Ascending aorta (tissue), 2 donors: ENCODE data around the gene KIZ. TPM values are rescaled to one million over a fixed set of nuclear protein-coding genes. Genes with fewer than 3 reads are reported as not detected.

ENCODE experiments used
- DNase-seq, 2 donors: peaks; one replicate each; pipeline ENCODE4 v3.0.0-alpha.2; 2019; ENCODE audit warnings: low spot score in 2 of 2
- H3K27ac ChIP-seq, 2 donors: fragments of 200-600 bp; sonication (generic); one replicate each; pipeline ENCODE4 v1.5.1; 2016 to 2017; ENCODE audit warnings: mild to moderate bottlenecking in 1 of 2
- H3K27me3 ChIP-seq: fragments of 200-600 bp; sonication (generic); one replicate; pipeline ENCODE4 v1.5.1; 2017
- H3K36me3 ChIP-seq, 2 donors: fragments of 200-600 bp; sonication (generic); one replicate each; pipeline ENCODE4 v1.5.1; 2016
- H3K4me1 ChIP-seq, 2 donors: fragments of 200-600 bp; sonication (generic); one replicate each; pipeline ENCODE4 v1.5.1; 2016 to 2017; ENCODE audit warnings: mild to moderate bottlenecking in 1 of 2
- H3K4me3 ChIP-seq, 2 donors: fragments of 200-600 bp; sonication (generic); one replicate each; pipeline ENCODE4 v1.5.1; 2016 to 2017; ENCODE audit warnings: mild to moderate bottlenecking in 1 of 2
- H3K9me3 ChIP-seq, 2 donors: fragments of 200-600 bp; sonication (generic); one replicate each; pipeline ENCODE4 v1.5.1; 2016
- intact Hi-C: fragments of 100-400 bp; cut with DNase I; formaldehyde crosslinking; loops from one replicate; pipeline ENCODE4 v1.15.1; 2023
- total RNA-seq: library from RNA; depleted of rRNA; stranded (reverse); fragments of >200 nt; gene quantifications from one replicate; pipeline ENCODE4 v1.1.0, GENCODE V29; 2016
- TF ChIP-seq, protein P1 (sequence below), 3 experiments: fragments of 200-600 bp in 2 of 3; fragments of 450-650 bp in 1 of 3; sonication (generic) in 2 of 3; IDR thresholded peaks; one replicate each; pipeline ENCODE4 v1.5.1; 2016 to 2019; ENCODE audit warnings: antibody characterized with exemption in 3 of 3, mild to moderate bottlenecking in 1 of 3, moderate library complexity in 1 of 3

The KIZ gene, protein sequence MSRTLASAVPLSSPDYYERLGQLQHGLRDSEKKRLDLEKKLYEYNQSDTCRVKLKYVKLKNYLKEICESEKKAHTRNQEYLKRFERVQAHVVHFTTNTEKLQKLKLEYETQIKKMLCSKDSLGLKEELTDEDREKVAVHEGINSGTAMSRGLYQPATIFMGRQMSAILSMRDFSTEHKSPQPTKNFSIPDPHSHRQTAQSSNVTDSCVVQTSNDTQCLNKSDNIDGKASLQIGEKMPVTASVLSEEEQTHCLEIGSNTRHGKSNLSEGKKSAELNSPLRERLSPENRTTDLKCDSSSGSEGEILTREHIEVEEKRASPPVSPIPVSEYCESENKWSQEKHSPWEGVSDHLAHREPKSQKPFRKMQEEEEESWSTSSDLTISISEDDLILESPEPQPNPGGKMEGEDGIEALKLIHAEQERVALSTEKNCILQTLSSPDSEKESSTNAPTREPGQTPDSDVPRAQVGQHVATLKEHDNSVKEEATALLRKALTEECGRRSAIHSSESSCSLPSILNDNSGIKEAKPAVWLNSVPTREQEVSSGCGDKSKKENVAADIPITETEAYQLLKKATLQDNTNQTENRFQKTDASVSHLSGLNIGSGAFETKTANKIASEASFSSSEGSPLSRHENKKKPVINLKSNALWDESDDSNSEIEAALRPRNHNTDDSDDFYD
- 7.8 TPM for total RNA-seq

DNA sequence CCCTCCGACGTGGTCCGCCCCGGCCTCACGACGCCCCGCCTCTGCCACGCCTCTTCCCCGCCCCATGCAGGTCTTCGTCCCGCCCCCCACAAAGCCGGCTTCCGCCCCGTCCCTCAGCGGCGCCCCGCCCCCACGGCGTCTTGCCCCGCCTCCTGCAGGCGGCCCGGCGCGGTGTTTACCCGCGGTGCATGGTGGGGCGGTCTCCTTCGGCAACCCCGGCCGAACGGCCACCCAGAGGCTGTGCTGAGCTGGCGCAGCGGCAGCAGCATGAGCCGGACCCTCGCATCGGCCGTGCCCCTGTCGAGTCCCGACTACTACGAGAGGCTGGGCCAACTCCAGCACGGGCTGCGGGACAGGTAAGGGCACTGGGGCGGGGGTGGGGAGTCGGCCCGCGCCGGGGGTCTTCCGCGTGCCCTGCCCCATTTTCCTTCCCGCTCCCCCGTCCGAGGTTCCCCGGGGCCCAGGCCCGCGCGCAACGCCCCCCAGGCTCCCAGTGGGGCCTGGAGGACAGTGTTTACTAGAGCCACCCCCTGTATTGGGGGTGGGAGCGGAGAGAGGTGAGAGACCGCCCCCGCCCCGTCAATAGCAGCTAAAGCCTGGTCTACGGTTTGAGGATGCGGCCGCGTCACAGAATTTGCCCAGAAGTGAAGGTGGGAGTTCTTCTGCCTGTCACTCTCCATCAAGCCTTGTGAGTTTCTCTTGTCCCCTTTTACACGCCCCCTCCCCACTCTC is at the start of gene KIZ:
Gene KIZ (plus strand): TSS at position 234 of the 732 bp plus-strand sequence. CDS start 34 bp downstream, at position 268.
- H3K36me3 ChIP-seq, result no peaks in the 10 kb centered on the region
- peak within 1 kb of the TSS; percentile 74 to 96 for H3K4me3 ChIP-seq
- peaks cover 2 to 4% of the 10 kb centered on the region in 2 donors for H3K4me1 ChIP-seq
- H3K27ac ChIP-seq, result peak within 1 kb of the TSS; percentile 72 to 83
- intact Hi-C loops, result loop anchor here (2.0 to 10.0 kb wide), 4 partner anchors 57 to 1071 kb away; partner anchors contain the start of genes CFAP61, CRNKL1, RALGAPA2 and XRN2
- H3K27me3 ChIP-seq, result no peaks in the 10 kb centered on the region
- TF ChIP-seq, protein P1, sequence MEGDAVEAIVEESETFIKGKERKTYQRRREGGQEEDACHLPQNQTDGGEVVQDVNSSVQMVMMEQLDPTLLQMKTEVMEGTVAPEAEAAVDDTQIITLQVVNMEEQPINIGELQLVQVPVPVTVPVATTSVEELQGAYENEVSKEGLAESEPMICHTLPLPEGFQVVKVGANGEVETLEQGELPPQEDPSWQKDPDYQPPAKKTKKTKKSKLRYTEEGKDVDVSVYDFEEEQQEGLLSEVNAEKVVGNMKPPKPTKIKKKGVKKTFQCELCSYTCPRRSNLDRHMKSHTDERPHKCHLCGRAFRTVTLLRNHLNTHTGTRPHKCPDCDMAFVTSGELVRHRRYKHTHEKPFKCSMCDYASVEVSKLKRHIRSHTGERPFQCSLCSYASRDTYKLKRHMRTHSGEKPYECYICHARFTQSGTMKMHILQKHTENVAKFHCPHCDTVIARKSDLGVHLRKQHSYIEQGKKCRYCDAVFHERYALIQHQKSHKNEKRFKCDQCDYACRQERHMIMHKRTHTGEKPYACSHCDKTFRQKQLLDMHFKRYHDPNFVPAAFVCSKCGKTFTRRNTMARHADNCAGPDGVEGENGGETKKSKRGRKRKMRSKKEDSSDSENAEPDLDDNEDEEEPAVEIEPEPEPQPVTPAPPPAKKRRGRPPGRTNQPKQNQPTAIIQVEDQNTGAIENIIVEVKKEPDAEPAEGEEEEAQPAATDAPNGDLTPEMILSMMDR (IDR thresholded peaks at IDR 0.05), result peak; percentile 39 to 67 (median 41)
- peak; percentile 81 to 97 for DNase-seq
- H3K9me3 ChIP-seq, result no peaks in the 10 kb centered on the region

DNA sequence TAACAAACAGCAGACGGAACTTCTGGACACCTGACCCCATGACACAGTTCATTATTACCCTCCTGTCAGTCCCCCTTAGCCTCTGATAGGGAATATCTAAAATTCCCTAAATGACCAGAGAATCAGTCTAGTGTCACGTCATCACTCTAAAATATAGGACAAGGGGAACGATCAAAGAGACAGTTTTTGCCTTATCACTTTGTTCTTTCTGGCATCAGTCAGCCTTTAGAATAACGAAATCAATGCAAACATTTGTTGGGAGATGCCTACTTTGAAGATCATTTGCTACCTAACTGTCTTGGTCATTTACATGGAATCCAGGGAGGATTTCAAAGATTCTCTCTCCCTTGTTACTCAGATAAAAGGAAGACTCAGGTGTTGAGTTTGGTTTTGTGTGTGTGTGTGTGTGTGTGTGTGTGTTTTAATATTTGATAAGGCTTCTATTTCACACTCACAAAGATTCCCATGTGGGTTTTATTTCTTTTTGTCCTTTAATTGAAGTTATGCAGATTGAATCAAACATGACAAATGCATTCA is 48.0 kb upstream of the KIZ start:
- no peaks in the 10 kb centered on the region for H3K9me3 ChIP-seq
- intact Hi-C loops, result no loop called here
- DNase-seq, result no peak
- TF ChIP-seq, protein P1 (IDR thresholded peaks at IDR 0.05), result no peak
- H3K27me3 ChIP-seq, result no peaks in the 10 kb centered on the region
- no peaks in the 10 kb centered on the region for H3K4me1 ChIP-seq
- no peak overlapping the region for H3K4me3 ChIP-seq
- H3K36me3 ChIP-seq, result no peaks in the 10 kb centered on the region
- no peak overlapping the region for H3K27ac ChIP-seq

DNA sequence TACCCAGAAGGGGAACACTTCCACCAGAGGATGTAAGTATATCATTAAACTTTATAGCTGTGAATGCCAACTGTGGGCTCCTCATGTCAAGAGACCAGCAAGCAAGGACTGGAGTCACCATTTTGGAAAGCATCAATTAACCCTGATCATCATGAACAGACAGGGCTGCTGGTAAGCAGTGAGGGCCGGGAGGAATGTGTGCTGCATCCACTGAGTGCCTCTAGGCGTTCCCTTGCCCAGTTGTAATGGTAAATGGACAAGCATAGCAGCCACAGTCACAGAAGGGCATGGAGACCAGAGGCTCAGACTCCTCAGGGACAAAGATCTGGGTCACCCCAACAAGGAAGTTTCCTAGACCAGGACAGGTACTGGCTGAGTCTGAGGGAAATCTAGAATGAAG is 43.3 kb upstream of the KIZ start:
- no peaks in the 10 kb centered on the region for H3K36me3 ChIP-seq
- no peak overlapping the region for H3K27ac ChIP-seq
- intact Hi-C loops, result no loop called here
- no peak for DNase-seq
- TF ChIP-seq, protein P1 (IDR thresholded peaks at IDR 0.05), result no peak
- H3K9me3 ChIP-seq, result no peaks in the 10 kb centered on the region
- H3K27me3 ChIP-seq, result no peaks in the 10 kb centered on the region
- H3K4me1 ChIP-seq, result no peaks in the 10 kb centered on the region
- no peak overlapping the region for H3K4me3 ChIP-seq

DNA sequence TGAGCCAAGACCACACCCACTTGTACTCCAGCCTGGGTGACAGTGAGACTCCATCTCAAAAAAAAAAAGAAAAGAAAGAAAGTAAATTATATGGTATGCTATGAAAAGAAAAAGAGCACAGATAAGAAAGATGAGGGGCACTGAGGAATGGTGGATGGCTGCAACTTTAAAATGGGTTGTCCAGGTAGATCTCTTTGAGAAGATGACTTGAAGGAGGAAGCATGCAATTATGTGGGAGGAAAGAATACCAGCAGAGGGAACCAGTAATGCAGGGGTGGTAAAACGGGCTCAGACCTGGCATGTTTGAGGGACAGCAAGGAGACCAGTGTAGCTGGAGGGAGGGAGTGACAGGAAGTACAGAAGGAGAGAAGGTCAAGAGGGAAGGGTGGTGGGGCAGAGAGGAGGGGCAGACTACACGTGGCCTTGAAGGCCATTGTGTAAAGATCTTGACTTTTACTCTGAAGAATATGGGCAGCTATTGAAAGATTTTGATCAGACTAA is 42.0 kb upstream of the KIZ start:
- Histone ChIP-seq H3K27ac (no peak overlapping the region), H3K4me1 (no peaks in the 10 kb centered on the region), H3K27me3 (no peaks in the 10 kb centered on the region), H3K36me3 (no peaks in the 10 kb centered on the region), H3K9me3 (no peaks in the 10 kb centered on the region), H3K4me3 (no peak overlapping the region)
- TF ChIP-seq, protein P1 (IDR thresholded peaks at IDR 0.05), result no peak
- no peak for DNase-seq
- intact Hi-C loops, result no loop called here

DNA sequence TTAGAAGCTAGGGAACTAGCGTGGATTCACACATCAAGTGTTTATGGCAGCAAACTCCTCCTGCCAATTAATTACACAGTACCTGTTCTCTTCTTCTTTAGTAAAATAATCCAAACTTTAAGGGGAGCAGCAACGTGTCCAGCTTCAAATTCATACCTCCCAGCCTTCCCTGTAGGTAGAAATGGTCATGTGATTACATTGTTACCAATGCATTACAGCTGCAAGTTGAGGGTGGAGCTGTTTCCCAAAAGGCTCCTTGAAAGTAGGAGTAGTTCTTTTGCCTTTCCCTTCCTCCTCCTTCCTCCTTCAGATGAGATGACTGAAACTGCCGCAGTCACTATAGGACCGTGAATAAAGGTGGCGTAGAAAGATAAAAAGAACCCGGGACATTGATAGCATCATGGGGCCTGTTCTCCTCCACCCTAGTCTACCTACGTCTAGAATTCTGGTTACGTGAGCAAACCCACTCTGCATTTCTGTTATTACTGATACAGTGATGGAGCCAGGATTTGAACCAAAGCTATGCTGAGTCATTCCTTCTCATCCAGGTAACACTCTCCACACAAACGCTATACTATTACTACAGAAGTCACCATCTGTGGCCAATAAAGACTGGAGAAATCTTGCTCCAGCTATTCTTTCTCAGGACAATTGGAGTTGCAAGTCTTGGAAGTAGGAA is 37.9 kb upstream of the KIZ start:
- no peak for DNase-seq
- intact Hi-C loops, result no loop called here
- Histone ChIP-seq H3K9me3 (no peaks in the 10 kb centered on the region), H3K27me3 (no peaks in the 10 kb centered on the region), H3K4me1 (no peaks in the 10 kb centered on the region), H3K36me3 (no peaks in the 10 kb centered on the region), H3K27ac (no peak overlapping the region), H3K4me3 (no peak overlapping the region)
- TF ChIP-seq, protein P1 (IDR thresholded peaks at IDR 0.05), result no peak
